Left ventricle myocardium inferior (tissue), 1 donor: ENCODE data around the gene LDAH. TPM values are rescaled to one million over a fixed set of nuclear protein-coding genes. Genes with fewer than 3 reads are reported as not detected.
"Not testable (repeated sequence)": the region's sequence is repeated elsewhere in the genome, so short reads cannot be mapped to it uniquely, and the experiment has no call there.

Experiments used
- DNase-seq: peaks from one replicate; pipeline ENCODE4 v3.0.0-alpha.2; 2020
- H3K27ac ChIP-seq: fragments of 200-600 bp; replicated peaks from 2 replicates; pipeline ENCODE4 v1.8.0; 2021
- H3K27me3 ChIP-seq: fragments of 200-600 bp; 2 replicates; pipeline ENCODE4 v1.8.0; 2021; ENCODE audit warnings: low read depth
- H3K36me3 ChIP-seq: fragments of 200-600 bp; 2 replicates; pipeline ENCODE4 v1.8.0; 2021
- H3K4me1 ChIP-seq: fragments of 200-600 bp; 2 replicates; pipeline ENCODE4 v1.8.0; 2021
- H3K4me3 ChIP-seq: fragments of 200-600 bp; 2 replicates; pipeline ENCODE4 v1.8.0; 2021; ENCODE audit warnings: mild to moderate bottlenecking, moderate library complexity
- H3K9me3 ChIP-seq: fragments of 200-600 bp; replicated peaks from 2 replicates; pipeline ENCODE4 v1.8.0; 2021
- intact Hi-C: fragments of 100-400 bp; cut with micrococcal nuclease; formaldehyde crosslinking; loops from one replicate; pipeline ENCODE4 v1.11.0; 2022
- total RNA-seq: library from RNA; stranded (reverse); fragmentation: NEBNext Ultra II Directional; extraction: Animal tissue kit (Norgen Biotek cat#: 25700); gene quantifications from one replicate; pipeline ENCODE4 v1.2.1, GENCODE V29; 2021
- TF ChIP-seq, protein P1 (sequence below): fragments of 200-600 bp; IDR thresholded peaks from 2 replicates; pipeline ENCODE4 v1.8.0; 2021; ENCODE audit warnings: antibody characterized with exemption, mild to moderate bottlenecking, borderline replicate concordance
- donor health status: DM: no; HTN: yes; CAD: no; lungs with severe emphysema.

Gene LDAH
- total RNA-seq, 1 donor from 2014 or later = 8.5 TPM

DNA sequence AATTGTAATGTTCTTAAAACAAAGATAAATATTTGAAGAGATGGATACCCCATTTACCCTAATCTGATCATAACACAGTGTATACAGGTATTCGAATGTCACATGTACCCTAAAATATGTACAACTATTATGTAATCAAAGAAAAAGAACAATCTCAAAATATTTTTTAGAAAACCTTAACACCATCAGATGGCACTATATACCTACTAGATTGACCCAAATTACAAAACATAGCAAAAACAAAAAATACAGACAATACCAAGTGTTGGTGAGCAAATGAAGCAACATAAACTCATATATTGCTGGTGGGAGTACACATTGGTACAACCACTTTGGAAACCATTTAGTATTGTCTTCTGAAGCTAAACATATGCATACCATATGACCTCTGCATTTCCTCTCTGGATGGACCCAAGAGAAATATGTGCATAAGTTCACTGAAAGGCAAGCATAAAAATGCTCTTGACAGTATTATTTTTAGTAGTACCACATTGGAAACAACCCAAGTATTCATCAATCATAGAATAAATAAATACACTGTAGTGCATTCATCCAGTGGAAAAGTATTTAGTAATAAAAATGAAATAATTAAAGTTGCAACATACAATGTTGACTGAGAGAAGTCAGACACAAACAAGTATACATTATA, 100.2 kb downstream of the LDAH start:
- TF ChIP-seq, protein P1, sequence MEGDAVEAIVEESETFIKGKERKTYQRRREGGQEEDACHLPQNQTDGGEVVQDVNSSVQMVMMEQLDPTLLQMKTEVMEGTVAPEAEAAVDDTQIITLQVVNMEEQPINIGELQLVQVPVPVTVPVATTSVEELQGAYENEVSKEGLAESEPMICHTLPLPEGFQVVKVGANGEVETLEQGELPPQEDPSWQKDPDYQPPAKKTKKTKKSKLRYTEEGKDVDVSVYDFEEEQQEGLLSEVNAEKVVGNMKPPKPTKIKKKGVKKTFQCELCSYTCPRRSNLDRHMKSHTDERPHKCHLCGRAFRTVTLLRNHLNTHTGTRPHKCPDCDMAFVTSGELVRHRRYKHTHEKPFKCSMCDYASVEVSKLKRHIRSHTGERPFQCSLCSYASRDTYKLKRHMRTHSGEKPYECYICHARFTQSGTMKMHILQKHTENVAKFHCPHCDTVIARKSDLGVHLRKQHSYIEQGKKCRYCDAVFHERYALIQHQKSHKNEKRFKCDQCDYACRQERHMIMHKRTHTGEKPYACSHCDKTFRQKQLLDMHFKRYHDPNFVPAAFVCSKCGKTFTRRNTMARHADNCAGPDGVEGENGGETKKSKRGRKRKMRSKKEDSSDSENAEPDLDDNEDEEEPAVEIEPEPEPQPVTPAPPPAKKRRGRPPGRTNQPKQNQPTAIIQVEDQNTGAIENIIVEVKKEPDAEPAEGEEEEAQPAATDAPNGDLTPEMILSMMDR = no peak
- no peak for DNase-seq
- intact Hi-C loops = no loop called here
- Histone ChIP-seq H3K27ac (no peak overlapping the region), H3K4me1 (peaks cover 4% of the 10 kb centered on the region), H3K4me3 (no peak overlapping the region), H3K9me3 (peaks cover 27% of the 10 kb centered on the region), H3K27me3 (no peaks in the 10 kb centered on the region), H3K36me3 (peaks cover 2% of the 10 kb centered on the region)

DNA sequence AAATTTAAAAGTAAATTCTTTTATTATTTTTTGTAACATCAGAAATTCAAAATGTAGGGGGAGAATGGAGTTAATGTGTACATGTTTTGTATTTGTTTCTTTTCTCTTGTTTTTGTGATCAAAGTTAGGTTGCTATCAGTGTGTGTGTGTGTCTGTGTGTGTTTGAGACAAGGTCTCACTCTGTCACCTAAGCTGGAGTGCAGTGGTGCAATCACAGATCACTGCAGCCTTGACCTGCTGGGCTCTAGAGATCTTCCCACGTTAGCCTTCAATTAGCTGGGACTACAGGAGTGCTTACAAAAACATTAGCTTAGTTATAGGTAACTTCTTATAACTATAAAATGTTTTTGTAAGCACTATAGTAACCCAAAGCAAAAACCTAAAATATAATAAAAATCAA, 105.3 kb downstream of the LDAH start:
- Histone ChIP-seq H3K36me3 (peaks cover 6% of the 10 kb centered on the region), H3K4me1 (no peaks in the 10 kb centered on the region), H3K9me3 (peaks cover 40% of the 10 kb centered on the region), H3K4me3 (no peak overlapping the region), H3K27ac (no peak overlapping the region), H3K27me3 (no peaks in the 10 kb centered on the region)
- intact Hi-C loops = no loop called here
- no peak for DNase-seq
- TF ChIP-seq, protein P1 = no peak

DNA sequence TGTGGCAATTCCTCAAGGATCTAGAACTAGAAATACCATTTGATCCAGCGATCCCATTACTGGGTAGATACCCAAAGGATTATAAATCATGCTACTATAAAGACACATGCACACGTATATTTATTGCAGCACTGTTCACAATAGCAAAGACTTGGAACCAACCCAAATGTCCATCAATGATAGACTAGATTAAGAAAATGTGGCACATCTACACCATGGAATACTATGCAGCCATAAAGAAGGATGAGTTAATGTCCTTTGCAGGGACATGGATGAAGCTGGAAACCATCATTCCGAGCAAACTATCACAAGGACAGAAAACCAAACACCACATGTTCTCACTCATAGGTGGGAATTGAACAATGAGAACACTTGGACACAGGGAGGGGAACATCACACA, 106.7 kb downstream of the LDAH start:
- H3K27me3 ChIP-seq, H3K4me3 ChIP-seq, H3K27ac ChIP-seq, H3K36me3 ChIP-seq, DNase-seq, intact Hi-C loops, H3K4me1 ChIP-seq: not testable (repeated sequence)
- H3K9me3 ChIP-seq = peaks cover 40% of the 10 kb centered on the region

DNA sequence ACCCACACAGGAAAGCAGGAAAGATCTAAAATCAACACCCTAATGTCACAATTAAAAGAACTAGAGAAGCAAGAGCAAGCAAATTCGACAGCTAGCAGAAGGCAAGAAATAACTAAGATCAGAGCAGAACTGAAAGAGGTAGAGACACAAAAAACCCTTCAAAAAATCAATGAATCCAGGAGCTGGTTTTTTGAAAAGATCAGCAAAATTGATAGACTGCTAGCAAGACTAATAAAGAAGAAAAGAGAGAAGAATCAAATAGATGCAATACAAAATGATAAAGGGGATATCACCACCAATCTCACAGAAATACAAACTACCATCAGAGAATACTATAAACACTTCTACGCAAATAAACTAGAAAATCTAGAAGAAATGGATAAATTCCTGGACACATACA, 108.5 kb downstream of the LDAH start:
- H3K36me3 ChIP-seq, H3K4me3 ChIP-seq, H3K27me3 ChIP-seq, intact Hi-C loops, DNase-seq, H3K27ac ChIP-seq, H3K4me1 ChIP-seq: not testable (repeated sequence)
- H3K9me3 ChIP-seq = peaks cover 28% of the 10 kb centered on the region

DNA sequence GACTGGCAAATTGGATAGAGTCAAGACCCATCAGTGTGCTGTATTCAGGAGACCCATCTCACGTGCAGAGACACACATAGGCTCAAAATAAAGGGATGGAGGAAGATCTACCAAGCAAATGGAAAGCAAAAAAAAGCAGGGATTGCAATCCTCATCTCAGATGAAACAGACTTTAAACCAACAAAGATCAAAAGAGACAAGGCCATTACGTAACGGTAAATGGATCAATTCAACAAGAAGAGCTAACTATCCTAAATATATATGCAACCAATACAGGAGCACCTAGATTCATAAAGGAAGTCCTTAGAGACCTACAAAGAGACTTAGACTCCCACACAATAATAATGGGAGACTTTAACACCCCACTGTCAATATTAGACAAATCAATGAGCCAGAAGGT, 109.3 kb downstream of the LDAH start:
- H3K27ac ChIP-seq, H3K4me3 ChIP-seq, H3K36me3 ChIP-seq, DNase-seq, intact Hi-C loops, H3K4me1 ChIP-seq, H3K27me3 ChIP-seq: not testable (repeated sequence)
- peaks cover 22% of the 10 kb centered on the region for H3K9me3 ChIP-seq

DNA sequence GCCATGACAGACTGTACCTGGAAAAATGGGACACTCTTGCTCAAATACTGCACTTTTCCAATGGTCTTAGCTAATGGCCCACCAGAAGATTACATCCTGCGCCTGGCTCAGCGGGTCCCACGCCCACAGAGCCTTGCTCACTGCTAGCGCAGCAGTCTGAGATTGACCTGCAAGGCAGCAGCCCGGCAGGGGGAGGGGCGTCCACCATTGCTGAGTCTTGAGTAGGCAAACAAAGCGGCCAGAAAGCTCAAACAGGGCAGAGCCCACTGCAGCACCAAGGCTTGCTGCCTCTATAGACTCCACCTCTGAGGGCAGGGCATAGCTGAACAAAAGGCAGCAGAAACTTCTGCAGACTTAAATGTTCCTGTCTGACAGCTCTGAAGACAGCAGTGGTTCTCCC, 111.3 kb downstream of the LDAH start:
- H3K36me3 ChIP-seq, H3K4me1 ChIP-seq, H3K4me3 ChIP-seq, H3K9me3 ChIP-seq, DNase-seq, H3K27me3 ChIP-seq, intact Hi-C loops, H3K27ac ChIP-seq: not testable (repeated sequence)

DNA sequence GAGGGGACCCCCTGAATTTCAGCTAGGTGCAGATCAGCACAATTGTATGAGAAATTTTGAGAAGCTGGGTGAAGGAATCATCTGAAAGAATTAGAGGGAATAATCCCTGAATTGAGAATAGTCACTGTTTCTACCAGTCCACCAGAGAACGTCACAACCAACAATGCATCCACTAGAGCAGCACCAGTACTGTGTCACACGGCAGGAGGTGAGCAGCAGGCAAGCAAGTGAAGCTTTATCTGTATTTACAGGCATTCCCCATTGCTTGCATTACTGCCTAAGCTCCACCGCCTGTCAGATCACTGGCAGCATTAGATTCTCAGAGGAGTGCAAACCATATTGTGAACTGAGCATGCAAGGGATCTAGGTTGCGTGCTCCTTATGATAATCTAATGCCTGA, 115.3 kb downstream of the LDAH start:
- TF ChIP-seq, protein P1 = no peak
- DNase-seq = no peak
- H3K4me3 ChIP-seq = no peak overlapping the region
- no peaks in the 10 kb centered on the region for H3K36me3 ChIP-seq
- intact Hi-C loops = no loop called here
- H3K9me3 ChIP-seq = no peaks in the 10 kb centered on the region
- H3K27me3 ChIP-seq = no peaks in the 10 kb centered on the region
- no peak overlapping the region for H3K27ac ChIP-seq
- H3K4me1 ChIP-seq = no peaks in the 10 kb centered on the region

DNA sequence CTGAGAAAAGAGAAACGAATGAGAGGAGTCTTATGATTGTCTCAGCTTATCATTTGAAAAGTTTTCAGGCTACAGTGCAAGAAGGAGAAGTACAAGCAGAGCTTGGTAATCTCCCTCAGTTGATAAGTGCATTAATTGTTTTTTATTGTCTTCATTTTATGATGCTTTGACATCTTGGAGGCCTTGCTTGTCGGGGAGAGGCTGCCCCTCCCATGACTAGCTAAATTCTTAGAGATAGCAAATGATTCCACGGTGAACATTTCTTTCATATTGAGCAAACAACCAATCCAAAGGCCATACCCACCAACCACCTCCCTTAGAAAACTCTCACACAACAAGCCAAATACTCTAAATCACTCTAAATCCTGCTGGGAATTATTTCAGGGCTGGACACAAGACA, 116.1 kb downstream of the LDAH start:
- Histone ChIP-seq H3K27ac (no peak overlapping the region), H3K27me3 (no peaks in the 10 kb centered on the region), H3K9me3 (no peaks in the 10 kb centered on the region), H3K36me3 (no peaks in the 10 kb centered on the region), H3K4me1 (no peaks in the 10 kb centered on the region), H3K4me3 (no peak overlapping the region)
- TF ChIP-seq, protein P1 = no peak
- intact Hi-C loops = no loop called here
- no peak for DNase-seq
